BJ (cell line): ENCODE data around the gene NTMT2. TPM values are rescaled to one million over a fixed set of nuclear protein-coding genes. Genes with fewer than 3 reads are reported as not detected.

Experiments used
- CTCF ChIA-PET: fragments of 350-600 bp; formaldehyde crosslinking; extraction: SDS; loops from one replicate; lab custom pipeline; 2021; ENCODE audit warnings: antibody characterized with exemption, inconsistent platforms; lab: Yijun Ruan, JAX
- POLR2A ChIA-PET: fragments of 300-600 bp; sonication (Branson Sonifier 250); formaldehyde crosslinking; extraction: SDS; loops from one replicate; lab custom pipeline; 2021; ENCODE audit warnings: antibody characterized with exemption; lab: Charles Lee
- DNase-seq: peaks from one replicate; pipeline ENCODE4 v3.0.0-alpha.2; 2011; ENCODE audit warnings: low read depth
- H3K27me3 ChIP-seq: 2 replicates; pipeline ENCODE4 v1.6.0; 2011; ENCODE audit warnings: low read length; ENCODE audit not compliant: control insufficient read depth, insufficient read depth
- H3K36me3 ChIP-seq: 2 replicates; pipeline ENCODE4 v1.5.1; 2011; ENCODE audit warnings: low read length; ENCODE audit not compliant: control insufficient read depth, insufficient read depth
- H3K4me3 ChIP-seq: 2 replicates; pipeline ENCODE4 v1.5.1; 2011; ENCODE audit warnings: low read depth, mild to moderate bottlenecking, control low read depth, low read length
- polyA plus RNA-seq: library from polyadenylated mRNA; depleted of rRNA; stranded (reverse); fragments of >200 nt; gene quantifications from 2 replicates; pipeline ENCODE4 v1.2.3, GENCODE V29; 2011
- TF ChIP-seq, protein P1 (sequence below): IDR thresholded peaks from 2 replicates; pipeline ENCODE4 v1.5.1; 2011; ENCODE audit warnings: low read depth, mild to moderate bottlenecking, control low read depth, inconsistent platforms, low read length, moderate library complexity; ENCODE audit not compliant: insufficient read depth

Gene NTMT2
- polyA plus RNA-seq, 1 experiment, result not detected

DNA sequence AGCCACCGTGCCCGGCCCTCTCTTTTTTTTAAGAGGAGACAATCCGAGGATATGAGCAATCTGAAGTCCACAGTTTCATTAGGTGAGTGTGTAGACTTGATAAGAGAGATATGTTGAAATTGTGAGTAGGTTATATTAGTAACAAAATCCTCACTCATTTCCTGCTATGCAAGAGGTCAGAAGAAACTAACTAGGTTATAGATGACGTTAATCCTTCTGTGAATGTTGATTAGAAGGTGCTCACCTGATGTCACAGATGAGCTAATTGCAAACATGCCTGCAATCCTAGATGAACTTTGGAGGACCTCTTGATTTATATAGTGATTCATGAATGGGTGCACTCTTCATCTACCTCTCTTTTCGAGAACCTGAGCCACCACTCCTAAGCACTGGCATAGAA is 29.3 kb downstream of the NTMT2 start:
- Histone ChIP-seq H3K4me3 (no peak overlapping the region), H3K27me3 (no peaks in the 10 kb centered on the region), H3K36me3 (no peaks in the 10 kb centered on the region)
- no peak for DNase-seq
- ChIA-PET POLR2A (no interaction called here), CTCF (no interaction called here)
- TF ChIP-seq, protein P1, sequence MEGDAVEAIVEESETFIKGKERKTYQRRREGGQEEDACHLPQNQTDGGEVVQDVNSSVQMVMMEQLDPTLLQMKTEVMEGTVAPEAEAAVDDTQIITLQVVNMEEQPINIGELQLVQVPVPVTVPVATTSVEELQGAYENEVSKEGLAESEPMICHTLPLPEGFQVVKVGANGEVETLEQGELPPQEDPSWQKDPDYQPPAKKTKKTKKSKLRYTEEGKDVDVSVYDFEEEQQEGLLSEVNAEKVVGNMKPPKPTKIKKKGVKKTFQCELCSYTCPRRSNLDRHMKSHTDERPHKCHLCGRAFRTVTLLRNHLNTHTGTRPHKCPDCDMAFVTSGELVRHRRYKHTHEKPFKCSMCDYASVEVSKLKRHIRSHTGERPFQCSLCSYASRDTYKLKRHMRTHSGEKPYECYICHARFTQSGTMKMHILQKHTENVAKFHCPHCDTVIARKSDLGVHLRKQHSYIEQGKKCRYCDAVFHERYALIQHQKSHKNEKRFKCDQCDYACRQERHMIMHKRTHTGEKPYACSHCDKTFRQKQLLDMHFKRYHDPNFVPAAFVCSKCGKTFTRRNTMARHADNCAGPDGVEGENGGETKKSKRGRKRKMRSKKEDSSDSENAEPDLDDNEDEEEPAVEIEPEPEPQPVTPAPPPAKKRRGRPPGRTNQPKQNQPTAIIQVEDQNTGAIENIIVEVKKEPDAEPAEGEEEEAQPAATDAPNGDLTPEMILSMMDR, result no peak

DNA sequence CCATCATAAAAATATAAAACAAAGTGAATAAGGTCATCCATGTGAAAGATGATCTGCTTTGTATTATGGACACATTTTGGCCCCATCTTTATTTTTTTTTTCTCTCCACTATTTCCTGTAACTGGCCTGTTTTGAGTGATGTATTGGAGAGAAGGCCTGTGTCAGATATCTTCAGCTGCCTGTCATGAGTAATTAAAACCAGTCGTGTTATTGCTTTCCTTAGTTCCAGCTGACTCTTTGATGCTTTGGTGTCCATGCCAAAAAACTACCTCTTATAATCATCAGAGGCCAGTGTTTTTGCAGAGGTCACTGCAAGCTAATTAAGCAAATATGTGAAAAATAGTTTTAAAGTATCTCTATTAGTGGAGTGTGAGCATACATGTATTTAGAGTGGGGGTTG is 29.7 kb downstream of the NTMT2 start:
- ChIA-PET CTCF (no interaction called here), POLR2A (no interaction called here)
- H3K27me3 ChIP-seq, result no peaks in the 10 kb centered on the region
- no peak overlapping the region for H3K4me3 ChIP-seq
- DNase-seq, result no peak
- H3K36me3 ChIP-seq, result no peaks in the 10 kb centered on the region
- TF ChIP-seq, protein P1, result no peak

DNA sequence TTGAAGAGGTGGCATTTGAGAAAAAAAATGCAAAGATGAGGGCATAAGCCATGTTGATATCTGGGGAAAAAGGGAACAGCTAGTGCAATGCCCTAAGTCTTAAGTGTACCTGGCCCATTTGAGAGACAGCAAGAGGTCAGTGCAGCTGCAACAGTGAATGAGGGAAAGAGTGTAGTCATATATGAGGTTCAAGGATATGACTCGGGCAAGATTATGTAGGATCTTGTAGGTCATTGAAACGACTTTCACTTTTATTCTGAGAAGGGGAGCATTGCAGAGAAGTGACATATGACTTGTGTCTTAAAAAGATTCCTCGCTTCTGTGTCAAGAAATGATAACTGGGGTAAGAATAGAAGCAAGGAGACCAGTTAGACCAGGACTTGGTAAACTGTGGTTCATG is 31.0 kb downstream of the NTMT2 start:
- Histone ChIP-seq H3K27me3 (no peaks in the 10 kb centered on the region), H3K36me3 (no peaks in the 10 kb centered on the region), H3K4me3 (no peak overlapping the region)
- ChIA-PET CTCF (no interaction called here), POLR2A (no interaction called here)
- no peak for DNase-seq
- TF ChIP-seq, protein P1, result no peak

DNA sequence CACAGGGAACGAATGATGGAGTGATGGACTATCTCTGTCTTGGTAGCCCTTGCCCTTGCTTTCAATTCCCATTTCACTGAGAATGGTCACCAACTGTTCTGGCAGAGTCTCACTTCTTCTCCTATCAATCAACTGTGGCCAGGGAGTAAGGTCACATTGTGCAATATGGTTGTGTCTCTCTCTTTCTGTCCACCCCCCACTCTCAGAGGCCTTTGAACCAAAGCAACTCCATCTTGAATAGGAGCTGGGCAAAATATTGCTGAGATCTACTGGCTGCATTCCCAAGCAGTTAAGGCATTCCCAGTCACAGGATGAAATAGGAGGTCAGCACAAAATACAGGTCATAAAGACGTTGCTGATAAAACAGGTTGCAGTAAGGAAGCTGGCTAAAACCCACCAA is 36.7 kb downstream of the NTMT2 start:
- TF ChIP-seq, protein P1, result no peak
- CTCF ChIA-PET, result interaction anchor here (1.5 kb wide), 1 partner anchor 10 kb away, joined by 3 read pairs; no protein-coding TSS in a partner anchor

DNA sequence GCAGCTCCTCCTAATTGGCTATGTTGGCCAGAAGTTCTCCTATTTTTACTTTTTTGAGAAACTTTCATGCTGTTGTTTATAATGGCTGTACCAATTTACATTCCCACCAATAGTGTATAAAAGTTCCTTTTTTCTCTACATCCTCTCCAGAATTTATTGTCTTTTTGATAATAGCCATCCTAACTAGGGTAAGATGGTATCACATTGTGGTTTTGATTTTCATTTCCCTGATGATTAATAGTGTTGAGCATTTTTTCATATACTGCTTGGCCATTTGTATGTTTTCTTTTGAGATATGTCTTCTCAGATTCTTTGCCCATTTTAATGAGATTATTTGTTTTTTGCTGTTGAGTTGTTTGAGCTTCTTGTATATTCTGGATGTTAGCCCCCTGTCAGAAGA is 46.8 kb downstream of the NTMT2 start:
- H3K4me3 ChIP-seq, result no peak overlapping the region
- no peaks in the 10 kb centered on the region for H3K27me3 ChIP-seq
- H3K36me3 ChIP-seq, result no peaks in the 10 kb centered on the region
- no peak for DNase-seq
- ChIA-PET CTCF (interaction anchor here (0.7 kb wide), 1 partner anchor 11 kb away, joined by 3 read pairs; no protein-coding TSS in a partner anchor), POLR2A (interaction anchor here (0.7 kb wide), 1 partner anchor 154 kb away, joined by 4 read pairs; no protein-coding TSS in a partner anchor)
- TF ChIP-seq, protein P1, result no peak

More for the DNA sequence above, 36.7 kb downstream of the NTMT2 start:
- POLR2A ChIA-PET, result no interaction called here
- no peak overlapping the region for H3K4me3 ChIP-seq
- no peak for DNase-seq
- no peaks in the 10 kb centered on the region for H3K27me3 ChIP-seq
- H3K36me3 ChIP-seq, result no peaks in the 10 kb centered on the region
